HAP-1 (cell line): ENCODE measurements around the gene DPP8.
A peak's percentile ranks its signal among the peaks of the same experiment; 100 is the strongest.

Experiments used
- DNase-seq, 2 experiments: peaks; one replicate each; pipeline ENCODE4 v3.0.0-alpha.2; 2016 to 2020; ENCODE audit warnings: low spot score in 2 of 2
- H3K27me3 ChIP-seq: fragments of 250-450 bp; sonication (Bioruptor Pico); 2 replicates; pipeline ENCODE4 v1.5.1; 2020; ENCODE audit warnings: low read depth, mild to moderate bottlenecking, moderate library complexity
- H3K36me3 ChIP-seq: fragments of 250-450 bp; sonication (Bioruptor Pico); replicated peaks from 2 replicates; pipeline ENCODE4 v1.5.1; 2020; ENCODE audit warnings: mild to moderate bottlenecking
- H3K4me1 ChIP-seq: fragments of 250-450 bp; sonication (Bioruptor Pico); 2 replicates; pipeline ENCODE4 v1.5.1; 2020; ENCODE audit warnings: mild to moderate bottlenecking
- H3K4me3 ChIP-seq: fragments of 250-450 bp; sonication (Bioruptor Pico); 2 replicates; pipeline ENCODE4 v1.5.1; 2020; ENCODE audit warnings: mild to moderate bottlenecking, moderate library complexity
- H3K9me3 ChIP-seq: fragments of 250-450 bp; sonication (Bioruptor Pico); 2 replicates; pipeline ENCODE4 v1.5.1; 2020; ENCODE audit warnings: mild to moderate bottlenecking, moderate library complexity
- in situ Hi-C: fragments of 300-500 bp; cut with MboI; formaldehyde crosslinking; loops from 3 replicates; pipeline ENCODE4 v1.14.3; 2020; ENCODE audit warnings: low sequenced_read_pairs, inconsistent platforms, mixed read lengths

The DPP8 gene

GRCh38 chr15:65540314-65540713 lies 22.8 kb upstream of the DPP8 start:
- Histone ChIP-seq H3K4me3 (no peak overlapping the region), H3K9me3 (no peaks in the 10 kb centered on the region), H3K36me3 (peaks cover 5% of the 10 kb centered on the region), H3K27me3 (no peaks in the 10 kb centered on the region), H3K4me1 (peaks cover 2% of the 10 kb centered on the region; the same call in 1 of the 2 replicates)
- DNase-seq: no peak
- in situ Hi-C loops: no loop called here

GRCh38 chr15:65535192-65535591 lies 17.7 kb upstream of the DPP8 start:
- DNase-seq: no peak
- H3K4me3 ChIP-seq: no peak overlapping the region
- H3K27me3 ChIP-seq: no peaks in the 10 kb centered on the region
- peaks cover 14% of the 10 kb centered on the region for H3K4me1 ChIP-seq
- no peaks in the 10 kb centered on the region for H3K9me3 ChIP-seq
- peaks cover 8% of the 10 kb centered on the region for H3K36me3 ChIP-seq
- in situ Hi-C loops: no loop called here

GRCh38 chr15:65533057-65533756 lies 15.7 kb upstream of the DPP8 start:
- H3K4me3 ChIP-seq: peak overlapping the region; percentile 0; the same call in 1 of the 2 replicates
- no peaks in the 10 kb centered on the region for H3K9me3 ChIP-seq
- DNase-seq: peak; percentile 61 to 92
- peaks cover 20% of the 10 kb centered on the region for H3K4me1 ChIP-seq
- in situ Hi-C loops: no loop called here
- no peaks in the 10 kb centered on the region for H3K27me3 ChIP-seq
- peaks cover 8% of the 10 kb centered on the region for H3K36me3 ChIP-seq

- in situ Hi-C loops: no loop called here
- Histone ChIP-seq H3K4me3 (no peak overlapping the region), H3K36me3 (peaks cover 8% of the 10 kb centered on the region), H3K27me3 (no peaks in the 10 kb centered on the region), H3K9me3 (no peaks in the 10 kb centered on the region), H3K4me1 (peaks cover 20% of the 10 kb centered on the region)
- peak in 1 of 2 experiments; percentile 61 for DNase-seq
Measured at GRCh38 chr15:65532738-65533051, 15.2 kb upstream of the DPP8 start.

- peak; percentile 96 to 100 for DNase-seq
- Histone ChIP-seq H3K9me3 (no peaks in the 10 kb centered on the region), H3K27me3 (no peaks in the 10 kb centered on the region), H3K4me1 (peaks cover 20% of the 10 kb centered on the region), H3K36me3 (peaks cover 3% of the 10 kb centered on the region; the same call in 1 of the 2 replicates), H3K4me3 (peak within 1 kb of the TSS; percentile 67)
- in situ Hi-C loops: no loop called here
Measured at GRCh38 chr15:65530318-65531111, 13.0 kb upstream of the DPP8 start, which contains the start of gene HACD3. Gene HACD3, plus strand, starts transcription at chr15:65530463. Its CDS starts 169 bp downstream, at chr15:65530632.

GRCh38 chr15:65529762-65530317 lies 12.4 kb upstream of the DPP8 start:
- H3K27me3 ChIP-seq: no peaks in the 10 kb centered on the region
- peaks cover 3% of the 10 kb centered on the region; the same call in 1 of the 2 replicates for H3K36me3 ChIP-seq
- no peaks in the 10 kb centered on the region for H3K9me3 ChIP-seq
- peak overlapping the region; percentile 67 for H3K4me3 ChIP-seq
- in situ Hi-C loops: no loop called here
- peaks cover 20% of the 10 kb centered on the region for H3K4me1 ChIP-seq
- DNase-seq: peak; percentile 44 to 58

- DNase-seq: peak in 1 of 2 experiments; percentile 33
- no peaks in the 10 kb centered on the region for H3K36me3 ChIP-seq
- no peak overlapping the region for H3K4me3 ChIP-seq
- H3K9me3 ChIP-seq: no peaks in the 10 kb centered on the region
- in situ Hi-C loops: no loop called here
- H3K27me3 ChIP-seq: no peaks in the 10 kb centered on the region
- H3K4me1 ChIP-seq: peaks cover 15% of the 10 kb centered on the region
Measured at GRCh38 chr15:65528461-65529060, 11.1 kb upstream of the DPP8 start.

GRCh38 chr15:65525622-65526021 lies 8.1 kb upstream of the DPP8 start:
- in situ Hi-C loops: no loop called here
- peak in 1 of 2 experiments; percentile 82 for DNase-seq

GRCh38 chr15:65524226-65524625 lies 6.7 kb upstream of the DPP8 start:
- no peak overlapping the region for H3K4me3 ChIP-seq
- no peaks in the 10 kb centered on the region for H3K9me3 ChIP-seq
- H3K36me3 ChIP-seq: no peaks in the 10 kb centered on the region
- in situ Hi-C loops: no loop called here
- DNase-seq: no peak
- no peaks in the 10 kb centered on the region for H3K27me3 ChIP-seq
- peaks cover 3% of the 10 kb centered on the region for H3K4me1 ChIP-seq

More at GRCh38 chr15:65525622-65526021, 8.1 kb upstream of the DPP8 start:
- H3K4me1 ChIP-seq: peaks cover 9% of the 10 kb centered on the region
- H3K27me3 ChIP-seq: no peaks in the 10 kb centered on the region
- H3K4me3 ChIP-seq: no peak overlapping the region
- H3K9me3 ChIP-seq: no peaks in the 10 kb centered on the region
- H3K36me3 ChIP-seq: no peaks in the 10 kb centered on the region

GRCh38 chr15:65521350-65521749 lies 3.9 kb upstream of the DPP8 start:
- Histone ChIP-seq H3K4me3 (no peak overlapping the region), H3K27me3 (no peaks in the 10 kb centered on the region), H3K4me1 (peaks cover 8% of the 10 kb centered on the region), H3K9me3 (no peaks in the 10 kb centered on the region), H3K36me3 (peaks cover 3% of the 10 kb centered on the region)
- no peak for DNase-seq
- in situ Hi-C loops: no loop called here

GRCh38 chr15:65518633-65519285 lies 1.3 kb upstream of the DPP8 start:
- no peak for DNase-seq

GRCh38 chr15:65517866-65518207 lies 348 bp upstream of the DPP8 start:
- H3K4me3 ChIP-seq: peak overlapping the region; percentile 100
- H3K36me3 ChIP-seq: peaks cover 26% of the 10 kb centered on the region
- H3K9me3 ChIP-seq: no peaks in the 10 kb centered on the region
- in situ Hi-C loops: no loop called here
- H3K27me3 ChIP-seq: no peaks in the 10 kb centered on the region
- DNase-seq: no peak
- peaks cover 19% of the 10 kb centered on the region for H3K4me1 ChIP-seq

More at GRCh38 chr15:65518633-65519285, 1.3 kb upstream of the DPP8 start:
- in situ Hi-C loops: no loop called here
- H3K9me3 ChIP-seq: no peaks in the 10 kb centered on the region
- H3K4me3 ChIP-seq: no peak overlapping the region
- H3K36me3 ChIP-seq: peaks cover 21% of the 10 kb centered on the region
- H3K27me3 ChIP-seq: no peaks in the 10 kb centered on the region
- H3K4me1 ChIP-seq: peaks cover 20% of the 10 kb centered on the region

- H3K4me3 ChIP-seq: no peak overlapping the region
- H3K4me1 ChIP-seq: peaks cover 14% of the 10 kb centered on the region
- no peaks in the 10 kb centered on the region for H3K27me3 ChIP-seq
- in situ Hi-C loops: no loop called here
- no peak for DNase-seq
- no peaks in the 10 kb centered on the region for H3K9me3 ChIP-seq
- H3K36me3 ChIP-seq: peaks cover 66% of the 10 kb centered on the region
Measured at GRCh38 chr15:65512807-65513416, 4.6 kb downstream of the DPP8 start.
